ENCODE measurements around the gene JUNB. TPM values are rescaled to one million over a fixed set of nuclear protein-coding genes. Genes with fewer than 3 reads are reported as not detected.
A peak's percentile ranks its signal among the peaks of the same experiment; 100 is the strongest.

JUNB gene
- total RNA-seq, 1 experiment from 2014 or later = 125 TPM

DNA sequence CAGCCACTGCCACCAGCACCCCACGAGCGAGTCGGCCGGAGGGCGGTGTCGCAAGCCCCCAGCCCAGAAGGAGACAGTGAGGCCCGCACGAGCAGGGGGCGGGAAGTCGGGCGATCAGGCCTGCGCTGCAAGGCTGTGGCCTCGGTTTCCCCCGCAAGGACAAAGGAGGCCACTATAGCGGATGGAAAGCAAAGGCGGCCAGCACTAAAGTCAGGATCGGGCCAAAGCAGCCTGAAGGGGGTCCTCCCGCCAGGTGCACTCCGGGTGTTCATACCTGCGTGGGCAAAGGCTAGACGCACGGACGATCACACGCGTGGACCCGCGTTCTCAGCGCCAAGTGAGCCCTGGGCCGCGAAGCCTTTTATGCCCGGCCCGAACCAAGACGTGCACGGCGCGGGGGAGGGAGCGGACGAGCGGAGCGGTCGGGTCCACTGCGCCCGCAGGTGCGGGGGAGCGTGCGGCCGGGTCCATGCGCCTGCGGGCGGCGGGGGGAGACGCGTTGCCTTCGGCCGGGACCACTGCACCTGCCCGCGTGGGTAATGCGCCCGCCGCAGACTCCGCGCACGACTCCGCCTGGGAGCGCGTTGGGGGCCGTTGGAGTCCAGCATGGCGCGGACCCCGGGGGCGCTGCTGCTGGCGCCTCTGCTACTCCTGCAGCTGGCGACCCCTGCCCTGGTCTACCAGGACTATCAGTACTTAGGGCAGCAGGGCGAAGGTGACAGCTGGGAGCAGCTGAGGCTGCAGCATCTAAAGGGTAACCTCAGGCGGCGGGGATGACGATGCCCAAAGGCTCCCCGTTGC lies 10.4 kb downstream of the JUNB start, which contains the start of the genes PRDX2 and THSD8:
Gene PRDX2, minus strand, starts transcription at position 335 of the 801 bp plus-strand sequence. CDS start 539 bp downstream, outside the sequence.
Gene THSD8, plus strand, starts transcription at position 604 of the 801 bp plus-strand sequence. Its CDS starts 3 bp downstream, at position 607.
- BruUV-seq (replicated peaks) = no TSS peak
- intact Hi-C loops (cut with micrococcal nuclease) = loop anchor here (5.0 kb wide), 1 partner anchor 36 kb away; the partner anchor contains the start of gene MAST1
- peaks cover 24% of the 10 kb centered on the region for H3K36me3 Mint-ChIP-seq (ENCODE audit: insufficient read depth, unreplicated experiment)
- H3K27ac Mint-ChIP-seq (ENCODE audit: low read depth, unreplicated experiment) = peak within 1 kb of the TSS; percentile 79
- H3K27me3 Mint-ChIP-seq (ENCODE audit: insufficient read depth, unreplicated experiment) = no peaks in the 10 kb centered on the region
- H3K9me3 Mint-ChIP-seq (ENCODE audit: unreplicated experiment) = no peaks in the 10 kb centered on the region
- H3K4me3 Mint-ChIP-seq (ENCODE audit: unreplicated experiment) = peak within 1 kb of the TSS; percentile 82
- CTCF ChIA-PET = interaction anchor here (0.5 to 14.5 kb wide), 8 partner anchors 9 to 132 kb away, joined by 3 to 307 read pairs (median 4); partner anchors contain the start of gene FARSA
- DNase-seq (ENCODE audit: unreplicated experiment) = peak; percentile 81
- H3K4me1 Mint-ChIP-seq (ENCODE audit: insufficient read depth, unreplicated experiment) = peaks cover 10% of the 10 kb centered on the region
- TF ChIP-seq, protein P1, sequence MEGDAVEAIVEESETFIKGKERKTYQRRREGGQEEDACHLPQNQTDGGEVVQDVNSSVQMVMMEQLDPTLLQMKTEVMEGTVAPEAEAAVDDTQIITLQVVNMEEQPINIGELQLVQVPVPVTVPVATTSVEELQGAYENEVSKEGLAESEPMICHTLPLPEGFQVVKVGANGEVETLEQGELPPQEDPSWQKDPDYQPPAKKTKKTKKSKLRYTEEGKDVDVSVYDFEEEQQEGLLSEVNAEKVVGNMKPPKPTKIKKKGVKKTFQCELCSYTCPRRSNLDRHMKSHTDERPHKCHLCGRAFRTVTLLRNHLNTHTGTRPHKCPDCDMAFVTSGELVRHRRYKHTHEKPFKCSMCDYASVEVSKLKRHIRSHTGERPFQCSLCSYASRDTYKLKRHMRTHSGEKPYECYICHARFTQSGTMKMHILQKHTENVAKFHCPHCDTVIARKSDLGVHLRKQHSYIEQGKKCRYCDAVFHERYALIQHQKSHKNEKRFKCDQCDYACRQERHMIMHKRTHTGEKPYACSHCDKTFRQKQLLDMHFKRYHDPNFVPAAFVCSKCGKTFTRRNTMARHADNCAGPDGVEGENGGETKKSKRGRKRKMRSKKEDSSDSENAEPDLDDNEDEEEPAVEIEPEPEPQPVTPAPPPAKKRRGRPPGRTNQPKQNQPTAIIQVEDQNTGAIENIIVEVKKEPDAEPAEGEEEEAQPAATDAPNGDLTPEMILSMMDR (IDR thresholded peaks at IDR 0.05; ENCODE audit: unreplicated experiment) = no peak
- POLR2A ChIA-PET = interaction anchor here (0.8 to 4.4 kb wide), 18 partner anchors 10 to 191 kb away, joined by 3 to 54 read pairs (median 4); partner anchors contain the start of genes GCDH, JUNB, TNPO2 and TRIR

DNA sequence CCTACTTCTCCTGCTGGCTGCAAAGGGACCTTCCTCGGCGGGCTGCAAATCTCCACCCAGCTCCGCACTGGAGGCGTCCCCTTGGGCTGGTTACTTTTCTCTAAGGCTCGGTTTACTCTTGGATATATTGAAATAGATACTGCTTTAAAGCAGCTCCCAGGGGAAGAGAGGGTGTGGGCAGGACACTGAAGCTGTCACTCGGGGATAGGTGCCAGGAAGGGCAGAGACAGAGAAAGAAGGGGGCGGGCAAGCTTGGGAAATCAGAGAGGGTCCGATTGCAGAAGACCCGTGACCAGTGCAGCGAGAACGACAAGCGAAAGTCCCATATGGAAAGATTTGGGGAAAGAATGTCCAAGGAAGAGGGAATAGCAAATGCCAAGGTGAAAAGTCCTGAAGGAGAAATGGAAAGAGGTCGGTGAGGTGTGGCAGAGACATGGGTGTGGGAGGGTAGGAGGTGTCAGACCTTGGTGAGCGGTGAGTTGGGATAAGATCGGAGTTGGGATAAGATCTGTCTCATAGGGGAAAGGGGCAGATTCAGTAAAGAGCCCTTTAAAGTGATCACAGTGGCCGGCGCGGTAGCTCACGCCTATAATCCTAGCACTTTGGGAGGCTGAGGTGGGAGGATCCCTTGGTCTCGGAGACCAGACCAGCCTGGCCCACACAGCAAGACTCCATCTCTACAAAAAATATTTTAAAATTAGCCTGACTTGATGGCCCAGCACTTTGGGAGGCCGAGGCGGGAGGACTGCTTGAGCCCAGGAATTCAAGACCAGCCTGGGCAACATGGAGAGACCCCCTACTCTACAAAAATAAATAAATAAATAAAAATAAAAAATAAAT lies 11.2 kb downstream of the JUNB start:
- peak; percentile 33 for DNase-seq (ENCODE audit: unreplicated experiment)
- Mint-ChIP-seq H3K27ac (ENCODE audit: low read depth, unreplicated experiment) (peak overlapping the region; percentile 53), H3K4me3 (ENCODE audit: unreplicated experiment) (peak overlapping the region; percentile 82), H3K27me3 (ENCODE audit: insufficient read depth, unreplicated experiment) (no peaks in the 10 kb centered on the region), H3K9me3 (ENCODE audit: unreplicated experiment) (no peaks in the 10 kb centered on the region), H3K36me3 (ENCODE audit: insufficient read depth, unreplicated experiment) (peaks cover 24% of the 10 kb centered on the region), H3K4me1 (ENCODE audit: insufficient read depth, unreplicated experiment) (peaks cover 15% of the 10 kb centered on the region)
- intact Hi-C loops (cut with micrococcal nuclease) = loop anchor here (5.0 kb wide), 1 partner anchor 35 kb away; the partner anchor contains the start of gene MAST1
- ChIA-PET CTCF (interaction anchor here (0.5 to 14.5 kb wide), 8 partner anchors 9 to 131 kb away, joined by 3 to 307 read pairs (median 4); partner anchors contain the start of genes FARSA and GET3), POLR2A (interaction anchor here (0.8 to 4.4 kb wide), 12 partner anchors 10 to 192 kb away, joined by 3 to 54 read pairs (median 4); partner anchors contain the start of genes GCDH, JUNB, TNPO2 and TRIR)
- no TSS peak for BruUV-seq (replicated peaks)
- TF ChIP-seq, protein P1 (IDR thresholded peaks at IDR 0.05; ENCODE audit: unreplicated experiment) = no peak

DNA sequence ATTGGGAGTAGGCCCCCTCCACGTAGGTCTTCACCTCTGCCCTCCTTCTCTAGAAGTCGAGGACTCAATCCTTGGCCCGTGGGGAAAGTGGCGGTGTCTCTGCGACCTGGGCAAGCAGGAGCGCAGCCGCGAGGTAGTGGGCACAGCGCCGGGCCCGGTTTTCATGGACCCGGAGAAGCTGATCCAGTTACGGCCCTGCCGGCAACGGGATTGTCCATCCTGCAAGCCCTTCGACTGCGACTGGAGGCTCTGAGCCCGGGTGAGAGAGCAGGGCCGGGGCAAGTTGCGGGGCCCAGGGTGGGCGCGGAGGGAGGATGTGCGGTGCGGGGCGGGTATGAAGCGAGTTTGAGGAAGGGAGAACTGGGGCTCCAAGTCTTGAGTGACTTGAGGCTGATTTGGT lies 12.8 kb downstream of the JUNB start:
- BruUV-seq (replicated peaks) = no TSS peak
- H3K27me3 Mint-ChIP-seq (ENCODE audit: insufficient read depth, unreplicated experiment) = no peaks in the 10 kb centered on the region
- H3K4me1 Mint-ChIP-seq (ENCODE audit: insufficient read depth, unreplicated experiment) = peaks cover 15% of the 10 kb centered on the region
- no peak for DNase-seq (ENCODE audit: unreplicated experiment)
- H3K4me3 Mint-ChIP-seq (ENCODE audit: unreplicated experiment) = no peak overlapping the region
- ChIA-PET CTCF (interaction anchor here (0.5 to 14.5 kb wide), 4 partner anchors 26 to 1268 kb away, joined by 3 to 307 read pairs (median 3); no protein-coding TSS in a partner anchor), POLR2A (interaction anchor here (0.6 kb wide), 1 partner anchor 1968 kb away, joined by 4 read pairs; the partner anchor contains the start of gene TMED1)
- no peak overlapping the region for H3K27ac Mint-ChIP-seq (ENCODE audit: low read depth, unreplicated experiment)
- intact Hi-C loops (cut with micrococcal nuclease) = loop anchor here (5.0 kb wide), 1 partner anchor 33 kb away; the partner anchor contains the start of gene MAST1
- TF ChIP-seq, protein P1 (IDR thresholded peaks at IDR 0.05; ENCODE audit: unreplicated experiment) = no peak
- H3K36me3 Mint-ChIP-seq (ENCODE audit: insufficient read depth, unreplicated experiment) = peaks cover 14% of the 10 kb centered on the region
- H3K9me3 Mint-ChIP-seq (ENCODE audit: unreplicated experiment) = no peaks in the 10 kb centered on the region

Measured in MCF 10A (cell line).